Psoas muscle (tissue), 8 donors: ENCODE measurements around the gene TMEM101. TPM values are rescaled to one million over a fixed set of nuclear protein-coding genes. Genes with fewer than 3 reads are reported as not detected.

ENCODE experiments used
- ATAC-seq, 4 donors: fragments of 200-7000 bp; cut with Tn5 transposase; one replicate each; pipeline ENCODE4 v1.9.1; 2020; ENCODE audit warnings: moderate library complexity in 3 of 4, mild to moderate bottlenecking in 2 of 4
- DNase-seq, 2 donors: peaks; one replicate each; pipeline ENCODE4 v3.0.0-alpha.2; 2020
- H3K27ac ChIP-seq: fragments of 200-600 bp; one replicate; pipeline ENCODE4 v1.8.0; 2022
- H3K27me3 ChIP-seq, 3 donors: fragments of 200-600 bp in 1 of 3; one replicate each; pipeline versions ENCODE4 v1.6.1 to v1.8.0; 2013 to 2022; ENCODE audit warnings: low read length in 2 of 3, mild to moderate bottlenecking in 2 of 3, moderate library complexity in 1 of 3; ENCODE audit not compliant: insufficient read depth in 3 of 3
- H3K36me3 ChIP-seq, 2 donors: fragments of 200-600 bp in 1 of 2; one replicate each; pipeline versions ENCODE4 v1.6.1 to v1.8.0; 2013 to 2022; ENCODE audit warnings: low read depth in 1 of 2, mild to moderate bottlenecking in 1 of 2, moderate library complexity in 1 of 2; ENCODE audit not compliant: insufficient read depth in 1 of 2
- H3K4me1 ChIP-seq: fragments of 200-600 bp; one replicate; pipeline ENCODE4 v1.8.0; 2022
- H3K4me3 ChIP-seq: fragments of 200-600 bp; one replicate; pipeline ENCODE4 v1.8.0; 2022; ENCODE audit warnings: mild to moderate bottlenecking
- H3K9me3 ChIP-seq: fragments of 200-600 bp; one replicate; pipeline ENCODE4 v1.8.0; 2022
- CTCF ChIP-seq: fragments of 200-600 bp; IDR thresholded peaks from one replicate; pipeline ENCODE4 v1.8.0; 2022; ENCODE audit warnings: antibody characterized with exemption
- WGBS, 3 donors: extraction: QIAGEN DNeasy Blood & Tissue Kit; methylation state at CpG; one replicate each; pipeline versions ENCODE4 v1.1.6 to v1.1.7; 2013; 5-methylcytosine and 5-hydroxymethylcytosine counted together
- intact Hi-C, 2 donors: fragments of 100-400 bp; cut with DNase I; formaldehyde crosslinking; loops; one replicate each; pipeline versions ENCODE4 v1.11.0 to v1.14.2; 2022
- polyA plus RNA-seq, 3 donors: library from polyadenylated mRNA; stranded (reverse); fragments of 200-250 nt; gene quantifications; one replicate each; pipeline ENCODE4 v1.2.3, GENCODE V29; 2013
- total RNA-seq, 4 donors: library from RNA; stranded (reverse); fragmentation: NEBNext Ultra II Directional in 2 of 4; extraction: Animal tissue kit (Norgen Biotek cat#: 25700) in 2 of 4; gene quantifications; one replicate each; pipeline versions ENCODE4 v1.2.1 to v1.2.4, GENCODE V29; 2021 to 2023
- donor health status: healthy with polysubstance abuse.
- donor health status: DM: no; HTN: no; CAD: no; lungs with moderate emphysema.
- donor health status: Bipolar disorder and iron deficiency.
- donor health status: healthy.
- donor health status: DM: yes; HTN: yes; CAD: no.
- donor health status: DM: no; HTN: no; CAD: no.
- donor health status: DM: no; HTN: no; CAD: no.
- donor health status: DM: yes; HTN: yes; CAD: no.

TMEM101 gene
- total and polyA plus RNA-seq, 7 donors: 13.2 to 52.6 (median 22.2) TPM

GRCh38 chr17:44045486-44045885 lies 30.7 kb upstream of the TMEM101 start:
- Histone ChIP-seq H3K27ac (no peak overlapping the region), H3K4me1 (peaks cover 31% of the 10 kb centered on the region), H3K4me3 (no peak overlapping the region), H3K27me3 (no peaks in the 10 kb centered on the region), H3K9me3 (no peaks in the 10 kb centered on the region), H3K36me3 (peaks cover 4 to 28% of the 10 kb centered on the region in 2 donors)
- 81 to 91% (median 89%) methylated on average over 4 of the region's 4 CpGs for WGBS, 3 donors
- intact Hi-C loops: no loop called here
- DNase-seq: no peak
- TF ChIP-seq CTCF: no peak
- no peak for ATAC-seq

GRCh38 chr17:44044071-44044470 lies 29.3 kb upstream of the TMEM101 start:
- H3K27me3 ChIP-seq: no peaks in the 10 kb centered on the region
- peak overlapping the region; percentile 9 for H3K27ac ChIP-seq
- TF ChIP-seq CTCF: no peak
- H3K4me3 ChIP-seq: no peak overlapping the region
- DNase-seq (no peak), ATAC-seq (no peak)
- H3K36me3 ChIP-seq: peaks cover 4 to 14% of the 10 kb centered on the region in 2 donors
- H3K4me1 ChIP-seq: peaks cover 38% of the 10 kb centered on the region
- intact Hi-C loops: loop anchor here (1.0 to 5.0 kb wide), 2 partner anchors 100 to 102 kb away; partner anchors contain the start of gene PPY (in 1 of the 2)
- no peaks in the 10 kb centered on the region for H3K9me3 ChIP-seq
- WGBS, 3 donors: 61 to 72% (median 68%) methylated on average over 1 of the region's 1 CpG

- ATAC-seq: no peak
- H3K4me1 ChIP-seq: peaks cover 45% of the 10 kb centered on the region
- DNase-seq: no peak
- no peaks in the 10 kb centered on the region for H3K9me3 ChIP-seq
- TF ChIP-seq CTCF: no peak
- no peak overlapping the region for H3K4me3 ChIP-seq
- WGBS, 3 donors: 58 to 77% (median 59%) methylated on average over 4 of the region's 4 CpGs
- peaks cover 0 to 10% of the 10 kb centered on the region in 2 donors for H3K36me3 ChIP-seq
- H3K27ac ChIP-seq: peak overlapping the region; percentile 15
- H3K27me3 ChIP-seq: no peaks in the 10 kb centered on the region
- intact Hi-C loops: loop anchor here in 1 of 2 donors (5.0 kb wide), 1 partner anchor 101 kb away; the partner anchor contains the start of gene PPY
These were observed 28.5 kb upstream of the TMEM101 start for GRCh38 chr17:44043272-44043696.

GRCh38 chr17:44039829-44040635 lies 25.3 kb upstream of the TMEM101 start:
- WGBS, 3 donors: 33 to 56% (median 35%) methylated on average over 5 to 6 of the region's 6 CpGs
- TF ChIP-seq CTCF: no peak
- H3K27ac ChIP-seq: peak overlapping the region; percentile 71
- H3K9me3 ChIP-seq: no peaks in the 10 kb centered on the region
- intact Hi-C loops: loop anchor here in 1 of 2 donors (5.0 kb wide), 1 partner anchor 98 kb away; the partner anchor contains the start of gene PPY
- DNase-seq (no peak), ATAC-seq (peak; percentile 34 to 66 (median 65))
- peaks cover 58% of the 10 kb centered on the region for H3K4me1 ChIP-seq
- peak overlapping the region; percentile 8 for H3K4me3 ChIP-seq
- no peaks in the 10 kb centered on the region for H3K27me3 ChIP-seq
- H3K36me3 ChIP-seq: peaks cover 4 to 26% of the 10 kb centered on the region in 2 donors
